ENCODE data around the gene PDE1C. TPM values are rescaled to one million over a fixed set of nuclear protein-coding genes. Genes with fewer than 3 reads are reported as not detected.
"Not testable (repeated sequence)": the region's sequence is repeated elsewhere in the genome, so short reads cannot be mapped to it uniquely, and the experiment has no call there.

PDE1C gene
- total RNA-seq, 1 donor from 2014 or later, result 54.6 TPM

- Mint-ChIP-seq H3K9me3 (ENCODE audit: low read depth) (peaks cover 4% of the 10 kb centered on the region), H3K4me1 (ENCODE audit: low read depth) (peaks cover 54% of the 10 kb centered on the region), H3K27ac (ENCODE audit: unreplicated experiment) (no peak overlapping the region), H3K4me3 (ENCODE audit: unreplicated experiment) (no peak overlapping the region), H3K27me3 (ENCODE audit: low read depth) (no peaks in the 10 kb centered on the region), H3K36me3 (ENCODE audit: low read depth) (peaks cover 15% of the 10 kb centered on the region)
- DNase-seq (ENCODE audit: low spot score), result no peak
- TF ChIP-seq CTCF (IDR thresholded peaks at IDR 0.05), result no peak
These were observed 47.2 kb downstream of the PDE1C start for GRCh38 chr7:32022966-32023365.

GRCh38 chr7:32020551-32021159, 49.6 kb downstream of the PDE1C start:
- H3K27ac Mint-ChIP-seq (ENCODE audit: unreplicated experiment), result peak overlapping the region; percentile 68
- peaks cover 22% of the 10 kb centered on the region for H3K36me3 Mint-ChIP-seq (ENCODE audit: low read depth)
- no peak for DNase-seq (ENCODE audit: low spot score)
- TF ChIP-seq CTCF (IDR thresholded peaks at IDR 0.05), result no peak
- H3K9me3 Mint-ChIP-seq (ENCODE audit: low read depth), result peaks cover 4% of the 10 kb centered on the region
- no peak overlapping the region for H3K4me3 Mint-ChIP-seq (ENCODE audit: unreplicated experiment)
- no peaks in the 10 kb centered on the region for H3K27me3 Mint-ChIP-seq (ENCODE audit: low read depth)
- H3K4me1 Mint-ChIP-seq (ENCODE audit: low read depth), result peaks cover 56% of the 10 kb centered on the region

- Mint-ChIP-seq H3K27me3 (ENCODE audit: low read depth) (no peaks in the 10 kb centered on the region), H3K9me3 (ENCODE audit: low read depth) (peaks cover 4% of the 10 kb centered on the region), H3K4me3 (ENCODE audit: unreplicated experiment) (no peak overlapping the region), H3K36me3 (ENCODE audit: low read depth) (peaks cover 17% of the 10 kb centered on the region), H3K27ac (ENCODE audit: unreplicated experiment) (peak overlapping the region; percentile 72), H3K4me1 (ENCODE audit: low read depth) (peaks cover 61% of the 10 kb centered on the region)
- no peak for DNase-seq (ENCODE audit: low spot score)
- TF ChIP-seq CTCF (IDR thresholded peaks at IDR 0.05), result no peak
These were observed 51.2 kb downstream of the PDE1C start for GRCh38 chr7:32018845-32019578.

GRCh38 chr7:32015133-32015532, 55.1 kb downstream of the PDE1C start:
- no peak for DNase-seq (ENCODE audit: low spot score)
- no peak overlapping the region for H3K27ac Mint-ChIP-seq (ENCODE audit: unreplicated experiment)
- peaks cover 28% of the 10 kb centered on the region for H3K36me3 Mint-ChIP-seq (ENCODE audit: low read depth)
- H3K4me1 Mint-ChIP-seq (ENCODE audit: low read depth), result peaks cover 41% of the 10 kb centered on the region
- H3K4me3 Mint-ChIP-seq (ENCODE audit: unreplicated experiment), result no peak overlapping the region
- H3K27me3 Mint-ChIP-seq (ENCODE audit: low read depth), result no peaks in the 10 kb centered on the region
- H3K9me3 Mint-ChIP-seq (ENCODE audit: low read depth), result peaks cover 15% of the 10 kb centered on the region
- no peak for TF ChIP-seq CTCF (IDR thresholded peaks at IDR 0.05)

GRCh38 chr7:32013471-32013870, 56.7 kb downstream of the PDE1C start:
- H3K4me1 Mint-ChIP-seq (ENCODE audit: low read depth), result peaks cover 26% of the 10 kb centered on the region
- DNase-seq (ENCODE audit: low spot score); H3K27me3 Mint-ChIP-seq (ENCODE audit: low read depth); H3K4me3 Mint-ChIP-seq (ENCODE audit: unreplicated experiment): not testable (repeated sequence)
- peaks cover 30% of the 10 kb centered on the region for H3K36me3 Mint-ChIP-seq (ENCODE audit: low read depth)
- H3K27ac Mint-ChIP-seq (ENCODE audit: unreplicated experiment), result peak overlapping the region; percentile 68
- peaks cover 15% of the 10 kb centered on the region for H3K9me3 Mint-ChIP-seq (ENCODE audit: low read depth)
